Thyroid gland (tissue), 4 donors: ENCODE results near the gene PCDHA8. TPM values are rescaled to one million over a fixed set of nuclear protein-coding genes. Genes with fewer than 3 reads are reported as not detected.
A peak's percentile ranks its signal among the peaks of the same experiment; 100 is the strongest.
"Not testable (repeated sequence)": the region's sequence is repeated elsewhere in the genome, so short reads cannot be mapped to it uniquely, and the experiment has no call there.

Source experiments
- DNase-seq, 2 donors: peaks; one replicate each; pipeline ENCODE4 v3.0.0-alpha.2; 2019
- H3K27ac ChIP-seq, 3 donors: fragments of 200-600 bp; sonication (generic); 1 replicate in 2 of 3; 2 replicates in 1 of 3; pipeline ENCODE4 v1.5.1; 2016 to 2019; ENCODE audit warnings: mild to moderate bottlenecking in 1 of 3, moderate library complexity in 1 of 3
- H3K27me3 ChIP-seq: fragments of 200-600 bp; sonication (generic); one replicate; pipeline ENCODE4 v1.5.1; 2019
- H3K36me3 ChIP-seq, 2 donors: fragments of 200-600 bp; sonication (generic); one replicate each; pipeline ENCODE4 v1.5.1; 2016 to 2019
- H3K4me1 ChIP-seq, 2 donors: fragments of 200-600 bp; sonication (generic); one replicate each; pipeline ENCODE4 v1.5.1; 2017 to 2019
- H3K4me3 ChIP-seq, 3 donors: fragments of 200-600 bp; sonication (generic); replicated peaks in 1 of 3; 1 replicate in 2 of 3; 2 replicates in 1 of 3; pipeline ENCODE4 v1.5.1; 2016; ENCODE audit warnings: mild to moderate bottlenecking in 1 of 3
- H3K9me3 ChIP-seq: fragments of 200-600 bp; sonication (generic); one replicate; pipeline ENCODE4 v1.5.1; 2017
- POLR2A ChIP-seq, 2 donors: fragments of 450-650 bp; IDR thresholded peaks; one replicate each; pipeline ENCODE4 v1.6.1; 2017; ENCODE audit warnings: antibody characterized with exemption in 2 of 2, mild to moderate bottlenecking in 2 of 2, moderate library complexity in 1 of 2
- WGBS, 2 donors: methylation state at CpG; one replicate each; pipeline ENCODE4 v1.1.5; 2017; 5-methylcytosine and 5-hydroxymethylcytosine counted together
- intact Hi-C: fragments of 100-400 bp; cut with DNase I; formaldehyde crosslinking; loops from one replicate; pipeline ENCODE4 v1.15.1; 2023
- total RNA-seq, 4 donors: library from RNA; depleted of rRNA; stranded (reverse); fragments of >200 nt; gene quantifications; one replicate each; pipeline ENCODE4 v1.2.3, GENCODE V29; 2016
- TF ChIP-seq, protein P1 (sequence below), 6 experiments: fragments of 200-600 bp in 3 of 6; fragments of 450-650 bp in 3 of 6; sonication (generic) in 3 of 6; IDR thresholded peaks; one replicate each; pipeline ENCODE4 v1.5.1; 2016 to 2019; ENCODE audit warnings: antibody characterized with exemption in 6 of 6, mild to moderate bottlenecking in 2 of 6, inconsistent platforms in 1 of 6, moderate library complexity in 1 of 6

Gene PCDHA8
- total RNA-seq, 4 donors from 2014 or later = 0.27 to 0.93 (median 0.33) TPM; not detected in 1

DNA sequence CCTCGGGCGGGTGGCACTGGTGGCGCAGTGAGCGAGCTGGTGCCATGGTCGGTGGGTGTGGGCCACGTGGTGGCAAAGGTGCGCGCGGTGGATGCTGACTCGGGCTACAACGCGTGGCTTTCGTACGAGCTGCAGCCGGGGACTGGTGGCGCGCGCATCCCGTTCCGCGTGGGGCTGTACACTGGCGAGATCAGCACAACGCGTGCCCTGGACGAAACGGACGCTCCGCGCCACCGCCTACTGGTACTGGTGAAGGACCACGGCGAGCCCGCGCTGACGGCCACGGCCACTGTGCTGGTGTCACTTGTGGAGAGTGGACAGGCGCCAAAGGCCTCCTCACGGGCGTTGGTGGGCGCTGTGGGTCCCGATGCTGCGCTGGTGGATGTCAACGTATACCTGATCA is 32.1 kb upstream of the PCDHA8 start:
- DNase-seq = no peak
- Histone ChIP-seq H3K4me3 (no peak overlapping the region), H3K27me3 (no peaks in the 10 kb centered on the region), H3K4me1 (no peaks in the 10 kb centered on the region), H3K9me3 (no peaks in the 10 kb centered on the region), H3K27ac (no peak overlapping the region), H3K36me3 (no peaks in the 10 kb centered on the region)
- intact Hi-C loops = no loop called here
- 61 to 76% methylated on average over 19 to 34 of the region's 43 CpGs for WGBS, 2 donors
- TF ChIP-seq, protein P1, sequence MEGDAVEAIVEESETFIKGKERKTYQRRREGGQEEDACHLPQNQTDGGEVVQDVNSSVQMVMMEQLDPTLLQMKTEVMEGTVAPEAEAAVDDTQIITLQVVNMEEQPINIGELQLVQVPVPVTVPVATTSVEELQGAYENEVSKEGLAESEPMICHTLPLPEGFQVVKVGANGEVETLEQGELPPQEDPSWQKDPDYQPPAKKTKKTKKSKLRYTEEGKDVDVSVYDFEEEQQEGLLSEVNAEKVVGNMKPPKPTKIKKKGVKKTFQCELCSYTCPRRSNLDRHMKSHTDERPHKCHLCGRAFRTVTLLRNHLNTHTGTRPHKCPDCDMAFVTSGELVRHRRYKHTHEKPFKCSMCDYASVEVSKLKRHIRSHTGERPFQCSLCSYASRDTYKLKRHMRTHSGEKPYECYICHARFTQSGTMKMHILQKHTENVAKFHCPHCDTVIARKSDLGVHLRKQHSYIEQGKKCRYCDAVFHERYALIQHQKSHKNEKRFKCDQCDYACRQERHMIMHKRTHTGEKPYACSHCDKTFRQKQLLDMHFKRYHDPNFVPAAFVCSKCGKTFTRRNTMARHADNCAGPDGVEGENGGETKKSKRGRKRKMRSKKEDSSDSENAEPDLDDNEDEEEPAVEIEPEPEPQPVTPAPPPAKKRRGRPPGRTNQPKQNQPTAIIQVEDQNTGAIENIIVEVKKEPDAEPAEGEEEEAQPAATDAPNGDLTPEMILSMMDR (IDR thresholded peaks at IDR 0.05) = no peak
- TF ChIP-seq POLR2A (IDR thresholded peaks at IDR 0.05) = no peak

DNA sequence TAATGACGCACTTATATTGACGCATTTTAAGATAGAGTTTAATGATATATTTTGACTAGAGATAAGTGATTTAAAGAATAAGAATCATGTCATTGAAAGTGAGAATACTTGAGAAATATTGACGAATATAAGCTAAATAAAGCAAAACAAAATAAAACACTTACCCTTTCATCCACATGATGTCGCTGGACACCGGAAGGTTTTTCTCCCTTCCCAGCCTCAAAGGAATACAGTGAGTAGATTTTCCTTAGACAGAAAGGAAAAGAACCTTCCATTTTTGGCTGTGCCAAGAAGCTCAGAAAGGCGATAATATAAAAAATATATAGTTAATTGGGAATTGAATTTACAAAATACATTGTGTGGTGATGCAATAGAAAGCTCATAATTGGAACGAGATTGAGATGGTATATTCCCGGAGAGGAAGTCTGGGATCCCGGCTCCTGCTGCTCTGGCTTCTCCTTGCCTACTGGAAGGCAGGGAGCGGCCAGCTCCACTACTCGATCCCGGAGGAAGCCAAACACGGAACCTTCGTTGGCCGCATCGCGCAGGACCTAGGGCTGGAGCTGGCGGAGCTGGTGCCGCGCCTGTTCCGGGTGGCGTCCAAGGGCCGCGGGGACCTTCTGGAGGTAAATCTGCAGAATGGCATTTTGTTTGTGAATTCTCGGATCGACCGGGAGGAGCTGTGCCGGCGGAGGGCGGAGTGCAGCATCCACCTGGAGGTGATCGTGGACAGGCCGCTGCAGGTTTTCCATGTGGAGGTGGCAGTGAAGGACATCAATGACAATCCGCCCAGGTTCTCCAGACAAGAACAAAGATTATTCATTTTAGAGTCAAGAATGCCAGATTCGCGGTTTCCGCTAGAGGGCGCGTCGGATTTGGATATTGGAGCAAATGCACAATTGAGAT is 19.4 kb upstream of the PCDHA8 start, which contains the start of gene PCDHA5:
PCDHA5 (plus strand) TSS at position 239 of the 906 bp plus-strand sequence.
- Histone ChIP-seq H3K27me3 (no peaks in the 10 kb centered on the region), H3K27ac (no peak within 1 kb of the TSS), H3K4me1 (no peaks in the 10 kb centered on the region), H3K4me3 (no peak within 1 kb of the TSS), H3K9me3 (no peaks in the 10 kb centered on the region), H3K36me3 (no peaks in the 10 kb centered on the region)
- WGBS, 2 donors = 25 to 26% methylated on average over 37 to 38 of the region's 39 CpGs
- intact Hi-C loops = no loop called here
- peak; percentile 25 to 46 for DNase-seq
- TF ChIP-seq, protein P1 (IDR thresholded peaks at IDR 0.05) = peak in 3 of 6 experiments; percentile 20 to 60 (median 27)
- TF ChIP-seq POLR2A (IDR thresholded peaks at IDR 0.05) = no peak

DNA sequence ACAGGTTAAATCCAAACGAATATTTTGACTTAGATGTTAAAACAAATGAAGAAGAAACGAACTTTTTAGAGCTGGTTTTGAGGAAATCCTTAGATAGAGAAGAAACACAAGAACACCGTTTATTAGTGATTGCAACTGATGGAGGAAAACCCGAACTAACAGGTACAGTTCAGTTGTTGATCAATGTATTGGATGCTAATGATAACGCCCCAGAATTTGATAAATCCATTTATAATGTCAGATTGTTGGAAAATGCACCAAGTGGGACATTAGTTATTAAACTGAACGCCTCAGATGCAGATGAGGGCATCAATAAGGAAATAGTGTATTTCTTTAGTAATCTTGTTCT is 18.7 kb upstream of the PCDHA8 start:
- Histone ChIP-seq H3K4me3 (no peak overlapping the region), H3K4me1 (no peaks in the 10 kb centered on the region), H3K36me3 (no peaks in the 10 kb centered on the region), H3K27me3 (no peaks in the 10 kb centered on the region), H3K9me3 (no peaks in the 10 kb centered on the region), H3K27ac (no peak overlapping the region)
- WGBS, 2 donors = 24 to 25% methylated on average over 6 of the region's 6 CpGs
- TF ChIP-seq, protein P1 (IDR thresholded peaks at IDR 0.05) = peak in 1 of 6 experiments; percentile 1
- TF ChIP-seq POLR2A (IDR thresholded peaks at IDR 0.05) = no peak
- DNase-seq = no peak
- intact Hi-C loops = no loop called here

DNA sequence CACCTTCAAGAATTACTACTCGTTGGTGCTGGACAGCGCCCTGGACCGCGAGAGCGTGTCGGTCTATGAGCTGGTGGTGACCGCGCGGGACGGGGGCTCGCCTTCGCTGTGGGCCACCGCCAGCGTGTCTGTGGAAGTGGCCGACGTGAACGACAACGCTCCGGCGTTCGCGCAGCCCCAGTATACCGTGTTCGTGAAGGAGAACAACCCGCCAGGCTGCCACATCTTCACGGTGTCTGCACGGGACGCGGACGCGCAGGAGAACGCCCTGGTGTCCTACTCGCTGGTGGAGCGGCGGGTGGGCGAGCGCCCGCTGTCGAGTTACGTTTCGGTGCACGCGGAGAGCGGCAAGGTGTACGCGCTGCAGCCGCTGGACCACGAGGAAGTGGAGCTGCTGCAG is 18.0 kb upstream of the PCDHA8 start:
- DNase-seq, H3K9me3 ChIP-seq, H3K4me1 ChIP-seq, intact Hi-C loops, H3K4me3 ChIP-seq, H3K27ac ChIP-seq, H3K27me3 ChIP-seq, H3K36me3 ChIP-seq: not testable (repeated sequence)
- 16 to 62% methylated on average over 2 to 11 of the region's 48 CpGs for WGBS, 2 donors

DNA sequence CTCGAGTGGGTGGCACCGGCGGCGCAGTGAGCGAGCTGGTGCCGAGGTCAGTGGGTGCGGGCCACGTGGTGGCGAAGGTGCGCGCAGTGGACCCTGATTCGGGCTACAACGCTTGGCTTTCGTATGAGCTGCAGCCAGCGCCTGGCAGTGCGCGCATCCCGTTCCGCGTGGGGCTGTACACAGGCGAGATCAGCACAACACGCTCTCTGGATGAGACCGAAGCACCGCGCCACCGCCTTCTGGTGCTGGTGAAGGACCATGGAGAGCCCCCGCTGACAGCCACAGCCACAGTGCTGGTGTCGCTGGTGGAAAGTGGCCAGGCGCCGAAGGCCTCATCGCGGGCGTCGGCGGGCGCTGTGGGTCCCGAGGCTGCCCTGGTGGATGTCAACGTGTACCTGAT is 17.5 kb upstream of the PCDHA8 start:
- peaks cover 7% of the 10 kb centered on the region for H3K27me3 ChIP-seq
- no peaks in the 10 kb centered on the region for H3K4me1 ChIP-seq
- H3K36me3 ChIP-seq = no peaks in the 10 kb centered on the region
- no peaks in the 10 kb centered on the region for H3K9me3 ChIP-seq
- DNase-seq = no peak
- 44 to 64% methylated on average over 18 to 22 of the region's 38 CpGs for WGBS, 2 donors
- intact Hi-C loops = no loop called here
- H3K4me3 ChIP-seq = no peak overlapping the region
- TF ChIP-seq POLR2A (IDR thresholded peaks at IDR 0.05) = no peak
- TF ChIP-seq, protein P1 (IDR thresholded peaks at IDR 0.05) = no peak
- H3K27ac ChIP-seq = no peak overlapping the region
